AG10803 (cell line): ENCODE measurements around the gene ANKRD33.

Experiments
- DNase-seq: peaks from one replicate; pipeline ENCODE4 v3.0.0; 2010; ENCODE audit warnings: low read depth
- H3K4me3 ChIP-seq: 2 replicates; pipeline ENCODE4 v1.5.1; 2011; ENCODE audit warnings: mild to moderate bottlenecking, low read length, control low read depth
- TF ChIP-seq, protein P1 (sequence below): conservative IDR thresholded peaks from 2 replicates; pipeline ENCODE4 v1.5.1; 2011; ENCODE audit warnings: mild to moderate bottlenecking, low read length, control low read depth, inconsistent platforms

Gene ANKRD33

DNA sequence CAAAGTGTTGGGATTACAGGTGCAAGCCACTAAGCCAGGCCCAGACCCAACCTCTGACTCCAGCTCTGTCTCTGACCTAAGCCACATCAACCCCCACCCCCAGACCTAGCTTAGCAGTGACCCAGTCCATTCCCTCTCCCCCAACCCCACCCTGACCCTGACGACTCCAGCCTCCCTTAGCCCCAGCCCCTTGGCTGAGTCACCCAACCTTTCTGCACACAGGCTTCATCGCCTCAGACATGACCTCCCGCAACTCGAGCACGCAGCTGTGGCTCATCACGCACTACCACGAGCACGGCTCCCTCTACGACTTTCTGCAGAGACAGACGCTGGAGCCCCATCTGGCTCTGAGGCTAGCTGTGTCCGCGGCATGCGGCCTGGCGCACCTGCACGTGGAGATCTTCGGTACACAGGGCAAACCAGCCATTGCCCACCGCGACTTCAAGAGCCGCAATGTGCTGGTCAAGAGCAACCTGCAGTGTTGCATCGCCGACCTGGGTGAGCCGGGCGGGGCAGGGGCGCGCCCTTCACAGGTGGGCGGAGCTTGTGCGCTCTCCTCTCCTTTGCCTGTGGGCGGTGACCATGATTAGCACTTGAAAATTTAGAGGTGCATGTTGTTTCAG is 27.2 kb downstream of the ANKRD33 start:
- no peak overlapping the region for H3K4me3 ChIP-seq
- TF ChIP-seq, protein P1, sequence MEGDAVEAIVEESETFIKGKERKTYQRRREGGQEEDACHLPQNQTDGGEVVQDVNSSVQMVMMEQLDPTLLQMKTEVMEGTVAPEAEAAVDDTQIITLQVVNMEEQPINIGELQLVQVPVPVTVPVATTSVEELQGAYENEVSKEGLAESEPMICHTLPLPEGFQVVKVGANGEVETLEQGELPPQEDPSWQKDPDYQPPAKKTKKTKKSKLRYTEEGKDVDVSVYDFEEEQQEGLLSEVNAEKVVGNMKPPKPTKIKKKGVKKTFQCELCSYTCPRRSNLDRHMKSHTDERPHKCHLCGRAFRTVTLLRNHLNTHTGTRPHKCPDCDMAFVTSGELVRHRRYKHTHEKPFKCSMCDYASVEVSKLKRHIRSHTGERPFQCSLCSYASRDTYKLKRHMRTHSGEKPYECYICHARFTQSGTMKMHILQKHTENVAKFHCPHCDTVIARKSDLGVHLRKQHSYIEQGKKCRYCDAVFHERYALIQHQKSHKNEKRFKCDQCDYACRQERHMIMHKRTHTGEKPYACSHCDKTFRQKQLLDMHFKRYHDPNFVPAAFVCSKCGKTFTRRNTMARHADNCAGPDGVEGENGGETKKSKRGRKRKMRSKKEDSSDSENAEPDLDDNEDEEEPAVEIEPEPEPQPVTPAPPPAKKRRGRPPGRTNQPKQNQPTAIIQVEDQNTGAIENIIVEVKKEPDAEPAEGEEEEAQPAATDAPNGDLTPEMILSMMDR, result no peak
- no peak for DNase-seq

DNA sequence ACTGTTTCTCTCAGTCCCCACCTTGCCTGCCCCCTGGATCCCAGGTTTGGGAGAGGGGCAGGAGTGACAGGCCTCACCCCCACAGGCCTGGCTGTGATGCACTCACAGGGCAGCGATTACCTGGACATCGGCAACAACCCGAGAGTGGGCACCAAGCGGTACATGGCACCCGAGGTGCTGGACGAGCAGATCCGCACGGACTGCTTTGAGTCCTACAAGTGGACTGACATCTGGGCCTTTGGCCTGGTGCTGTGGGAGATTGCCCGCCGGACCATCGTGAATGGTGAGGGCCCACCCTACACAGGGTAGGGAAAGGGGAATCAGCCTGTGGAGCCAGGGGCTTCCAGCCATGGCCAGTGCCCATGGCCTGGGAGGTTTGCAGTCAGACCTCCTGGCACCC is 28.0 kb downstream of the ANKRD33 start:
- no peak for DNase-seq
- H3K4me3 ChIP-seq, result no peak overlapping the region
- TF ChIP-seq, protein P1, result no peak

DNA sequence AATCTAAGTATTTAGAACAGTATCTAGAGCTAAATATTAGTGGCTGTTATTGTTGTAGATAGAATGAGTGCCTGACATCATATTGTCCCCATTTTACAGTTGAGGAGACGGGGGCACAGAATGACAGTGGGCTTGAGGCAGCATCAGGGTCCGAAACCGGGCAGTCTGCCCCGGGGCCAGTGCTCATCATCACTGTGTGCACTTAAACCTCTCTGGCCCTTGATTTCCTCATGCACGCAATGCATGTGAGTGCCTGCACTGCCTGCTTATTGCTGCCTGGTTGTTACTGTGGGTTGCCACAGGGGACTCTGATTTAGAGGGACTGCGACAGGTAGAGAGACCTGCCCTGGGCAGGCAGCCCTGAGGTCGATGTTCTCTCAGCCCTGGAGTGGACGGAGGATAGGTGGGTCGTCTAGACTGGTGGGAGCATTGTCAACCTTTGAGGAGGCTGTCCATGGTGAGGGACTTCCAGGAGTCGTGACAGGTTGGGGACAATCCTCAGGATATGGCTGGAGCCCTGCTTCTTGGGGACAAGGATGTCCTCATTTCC is 29.2 kb downstream of the ANKRD33 start:
- H3K4me3 ChIP-seq, result no peak overlapping the region
- no peak for DNase-seq
- TF ChIP-seq, protein P1, result no peak

DNA sequence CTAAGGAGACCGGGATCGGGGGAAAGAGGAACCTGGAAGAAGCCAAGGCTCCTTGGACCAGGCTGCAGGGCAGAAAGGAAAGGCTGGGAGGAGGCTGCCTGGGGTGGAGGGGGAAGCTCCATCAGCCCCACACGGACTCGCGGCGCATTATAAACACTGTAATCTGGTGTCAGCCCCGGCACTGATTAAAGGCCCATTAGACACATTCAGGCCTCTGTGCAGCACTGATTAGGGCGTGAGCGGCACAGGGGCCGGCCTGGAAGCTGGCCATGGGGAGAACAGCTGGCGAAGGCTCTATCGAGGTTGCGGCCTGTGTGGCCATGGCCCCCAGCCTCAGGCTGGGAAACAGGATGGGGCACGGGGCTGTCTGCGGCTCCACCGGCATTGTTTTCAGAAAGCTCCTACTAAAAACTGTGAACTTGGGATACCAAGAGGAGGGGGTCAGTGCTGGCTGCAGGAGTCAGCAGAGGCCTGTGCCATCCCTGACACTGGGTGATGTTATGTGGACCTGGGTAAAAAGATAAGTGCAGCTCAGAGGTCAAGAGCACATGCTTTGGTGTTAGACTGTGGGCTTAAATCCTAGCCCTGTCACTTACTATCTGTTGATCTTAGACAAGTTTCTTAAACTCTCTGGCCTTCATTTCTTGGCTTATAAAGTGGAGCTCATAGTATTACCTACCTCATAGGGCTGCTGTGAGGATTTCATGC is 30.0 kb downstream of the ANKRD33 start:
- no peak for DNase-seq
- no peak overlapping the region for H3K4me3 ChIP-seq
- TF ChIP-seq, protein P1, result no peak

DNA sequence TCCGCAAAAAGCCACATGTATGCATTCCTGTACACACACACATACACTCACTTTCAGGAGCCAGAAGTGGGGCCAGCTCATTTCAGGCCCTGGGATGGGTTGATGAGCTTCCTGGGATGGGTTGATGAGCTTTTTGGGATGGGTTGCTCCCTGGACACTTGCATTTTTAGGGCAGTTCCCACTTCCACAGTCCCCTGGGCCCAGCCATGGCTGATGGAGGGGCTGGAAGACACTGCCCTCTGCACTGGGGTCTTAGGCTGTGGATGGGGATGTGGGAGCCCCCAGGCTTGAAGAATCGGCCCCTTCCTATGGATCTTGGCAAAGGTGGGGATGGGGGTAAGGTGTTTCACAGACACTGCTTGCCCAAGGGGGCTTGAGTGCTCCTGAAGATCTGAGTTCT is 32.1 kb downstream of the ANKRD33 start:
- DNase-seq, result no peak
- TF ChIP-seq, protein P1, result no peak
- H3K4me3 ChIP-seq, result no peak overlapping the region

DNA sequence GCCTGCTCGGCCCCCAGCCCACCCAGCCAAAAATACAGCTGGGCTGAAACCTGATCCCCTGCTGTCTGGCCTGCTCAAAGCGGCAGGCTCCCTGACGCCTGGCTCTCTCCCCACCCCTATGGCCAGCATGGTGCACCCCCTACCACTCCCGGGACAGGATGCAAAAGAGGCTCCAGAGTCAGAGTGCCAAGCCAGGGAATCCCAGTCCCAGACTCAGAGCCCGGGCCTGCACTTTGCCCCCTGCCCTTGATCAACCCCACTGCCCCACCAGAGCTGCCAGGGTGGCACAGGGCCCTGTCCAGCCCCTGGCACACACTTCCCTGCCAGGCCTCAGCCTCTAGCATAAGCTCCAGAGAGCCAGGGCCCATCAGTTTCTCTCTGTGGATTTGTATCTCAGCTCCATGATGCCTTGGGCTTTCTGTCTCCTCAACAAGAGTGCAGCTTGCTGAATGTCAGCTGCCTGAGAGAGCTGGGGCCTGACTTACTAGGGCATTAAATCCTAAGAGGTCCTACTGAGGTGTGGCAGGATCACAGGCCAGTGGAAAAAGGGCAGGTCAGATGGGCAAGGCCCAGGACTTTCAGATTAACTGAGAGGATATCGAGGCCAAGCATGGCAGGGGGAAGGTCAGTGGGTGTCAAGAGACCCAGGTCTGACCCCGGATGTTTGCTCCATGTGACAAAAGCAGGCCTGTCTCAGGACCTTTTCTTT is 33.3 kb downstream of the ANKRD33 start:
- TF ChIP-seq, protein P1, result no peak
- H3K4me3 ChIP-seq, result no peak overlapping the region
- DNase-seq, result no peak
